B cell (primary cell): ENCODE data around the gene RUFY1. TPM values are rescaled to one million over a fixed set of nuclear protein-coding genes. Genes with fewer than 3 reads are reported as not detected.

Source experiments
- ATAC-seq: fragments of 200-7000 bp; cut with Tn5 transposase; one replicate; pipeline ENCODE4 v1.10.0; 2021; ENCODE audit warnings: low read depth, mild to moderate bottlenecking, moderate number of reproducible peaks, moderate library complexity
- CTCF ChIA-PET: fragments of 350-600 bp; sonication (Branson Sonifier 250); formaldehyde crosslinking; loops from one replicate; lab custom pipeline; 2021; ENCODE audit warnings: antibody characterized with exemption, inconsistent platforms; lab: Charles Lee
- POLR2A ChIA-PET: fragments of 350-600 bp; sonication (Branson Sonifier 250); formaldehyde crosslinking; loops from one replicate; lab custom pipeline; 2021; ENCODE audit warnings: antibody characterized with exemption; lab: Charles Lee
- DNase-seq: peaks from one replicate; pipeline ENCODE4 v3.0.0; 2013
- H2AFZ ChIP-seq: 2 replicates; pipeline ENCODE4 v1.6.1; 2012; ENCODE audit warnings: mild to moderate bottlenecking, low read depth, low read length; ENCODE audit not compliant: insufficient read depth, poor library complexity, severe bottlenecking
- H3K27ac ChIP-seq, 2 donors: 1 replicate in 1 of 2; 2 replicates in 1 of 2; pipeline ENCODE4 v1.5.1; 2012 to 2013; ENCODE audit warnings: low read length in 2 of 2, mild to moderate bottlenecking in 2 of 2, moderate library complexity in 1 of 2
- H3K27me3 ChIP-seq, 4 experiments: fragments of 200-600 bp in 1 of 4; sonication (generic) in 1 of 4; replicated peaks in 1 of 4; 1 replicate in 2 of 4; 2 replicates in 2 of 4; pipeline versions ENCODE4 v1.6.1 to v1.7.0; 2013 to 2016; ENCODE audit warnings: low read length in 3 of 4, mild to moderate bottlenecking in 2 of 4, mixed read lengths in 1 of 4, moderate library complexity in 1 of 4; ENCODE audit not compliant: insufficient read depth in 4 of 4, control insufficient read depth in 3 of 4; ENCODE audit errors: control extremely low read depth in 1 of 4
- H3K36me3 ChIP-seq, 2 experiments: replicated peaks in 1 of 2; 1 replicate in 1 of 2; 2 replicates in 1 of 2; pipeline versions ENCODE4 v1.6.1 to v1.7.1; 2013; ENCODE audit warnings: low read length in 1 of 2; ENCODE audit not compliant: insufficient read depth in 2 of 2, control insufficient read depth in 1 of 2; ENCODE audit errors: control extremely low read depth in 1 of 2, extremely low read depth in 1 of 2
- H3K4me1 ChIP-seq, 2 donors: fragments of 200-600 bp in 1 of 2; sonication (generic) in 1 of 2; 1 replicate in 1 of 2; 2 replicates in 1 of 2; pipeline versions ENCODE4 v1.5.1 to v1.6.1; 2013 to 2017; ENCODE audit warnings: low read length in 2 of 2; ENCODE audit not compliant: control insufficient read depth in 2 of 2, insufficient read depth in 2 of 2
- H3K4me2 ChIP-seq: replicated peaks from 2 replicates; pipeline ENCODE3; 2012; ENCODE audit warnings: mild to moderate bottlenecking, low read depth, low read length; ENCODE audit not compliant: poor library complexity, severe bottlenecking
- H3K4me3 ChIP-seq, 5 experiments: fragments of 200-600 bp in 1 of 5; sonication (generic) in 1 of 5; 1 replicate in 3 of 5; 2 replicates in 2 of 5; pipeline versions ENCODE4 v1.5.1 to v1.7.0; 2011 to 2016; ENCODE audit warnings: low read length in 4 of 5, mild to moderate bottlenecking in 4 of 5, low read depth in 2 of 5, control low read depth in 1 of 5, moderate library complexity in 1 of 5; ENCODE audit not compliant: insufficient read depth in 1 of 5; ENCODE audit errors: control extremely low read depth in 1 of 5, extremely low read depth in 1 of 5
- H3K79me2 ChIP-seq: fragments of 200-600 bp; sonication (generic); one replicate; pipeline ENCODE4 v1.6.0; 2016; ENCODE audit warnings: low read length; ENCODE audit not compliant: control insufficient read depth, insufficient read depth
- H3K9ac ChIP-seq: fragments of 200-600 bp; sonication (generic); 2 replicates; pipeline ENCODE4 v1.6.1; 2017; ENCODE audit warnings: mild to moderate bottlenecking, low read length, moderate library complexity
- H3K9me3 ChIP-seq, 3 donors: one replicate each; pipeline versions ENCODE4 v1.6.1 to v1.7.1; 2013; ENCODE audit warnings: low read length in 2 of 3; ENCODE audit not compliant: control insufficient read depth in 2 of 3, insufficient read depth in 1 of 3; ENCODE audit errors: control extremely low read depth in 1 of 3
- H4K20me1 ChIP-seq: 2 replicates; pipeline ENCODE4 v1.6.0; 2012; ENCODE audit warnings: mild to moderate bottlenecking, low read length; ENCODE audit not compliant: insufficient read depth, control insufficient read depth, poor library complexity, severe bottlenecking
- H3K27ac Mint-ChIP-seq: one replicate; pipeline ENCODE4 v1.8.0; 2021; ENCODE audit warnings: mixed read lengths
- H3K27me3 Mint-ChIP-seq: one replicate; pipeline ENCODE4 v1.8.0; 2021; ENCODE audit warnings: mixed read lengths
- H3K4me1 Mint-ChIP-seq: one replicate; pipeline ENCODE4 v1.8.0; 2021; ENCODE audit warnings: mixed read lengths
- H3K4me3 Mint-ChIP-seq: one replicate; pipeline ENCODE4 v1.8.0; 2021; ENCODE audit warnings: mixed read lengths
- H3K9me3 Mint-ChIP-seq: one replicate; pipeline ENCODE4 v1.8.0; 2022; ENCODE audit warnings: mixed read lengths; ENCODE audit not compliant: insufficient read depth
- CTCF ChIP-seq: fragments of 200-600 bp; IDR thresholded peaks from one replicate; pipeline ENCODE4 v1.8.0; 2022; ENCODE audit warnings: antibody characterized with exemption, mild to moderate bottlenecking
- EZH2 ChIP-seq: IDR thresholded peaks from 2 replicates; pipeline ENCODE4 v1.6.1; 2012; ENCODE audit warnings: borderline replicate concordance, low read depth, mild to moderate bottlenecking, moderate library complexity, low read length; ENCODE audit not compliant: insufficient read depth, poor library complexity, severe bottlenecking
- WGBS: methylation state at CpG from one replicate; pipeline ENCODE4 v1.1.5; 2013; ENCODE audit warnings: missing lambda C conversion rate; ENCODE audit not compliant: insufficient coverage; 5-methylcytosine and 5-hydroxymethylcytosine counted together
- intact Hi-C: fragments of 100-400 bp; cut with micrococcal nuclease; formaldehyde crosslinking; loops from one replicate; pipeline ENCODE4 v1.10.0; 2022
- polyA plus RNA-seq: library from polyadenylated mRNA; depleted of rRNA; stranded (reverse); fragments of >200 nt; gene quantifications from 2 replicates; pipeline ENCODE4 v1.2.3, GENCODE V29; 2012
- total RNA-seq, 2 donors: library from RNA; stranded (reverse); fragments of 120-200 nt in 1 of 2; gene quantifications; 1 replicate in 1 of 2; 2 replicates in 1 of 2; pipeline versions ENCODE4 v1.2.3 to v1.2.4, GENCODE V29; 2013 to 2022

Gene RUFY1
- total and polyA plus RNA-seq, 2 donors (not counting 1 experiment from before 2014, with no cell fraction given), result 38.5 to 99.8 TPM

- Histone ChIP-seq H2AFZ (no peak overlapping the region), H3K36me3 (peaks cover 12 to 66% of the 10 kb centered on the region in 2 experiments), H3K9me3 (peaks cover 0 to 9% (median 0%) of the 10 kb centered on the region in 3 donors), H3K4me3 (peak overlapping the region in 2 of 5 experiments; percentile 73 to 94), H3K79me2 (peaks cover 66% of the 10 kb centered on the region), H3K4me1 (peaks cover 39 to 45% of the 10 kb centered on the region in 2 donors), H4K20me1 (peaks cover 73% of the 10 kb centered on the region), H3K9ac (peak overlapping the region; percentile 36), H3K27me3 (no peaks in the 10 kb centered on the region), H3K27ac (peak overlapping the region; percentile 47 to 88), H3K4me2 (peak overlapping the region; percentile 92)
- whole genome bisulfite sequencing, result 46% methylated on average over 2 of the region's 5 CpGs
- POLR2A ChIA-PET, result interaction anchor here (1.3 kb wide), 1 partner anchor 11 kb away, joined by 5 read pairs; no protein-coding TSS in a partner anchor
- H3K27ac Mint-ChIP-seq, result peak overlapping the region; percentile 91
- DNase-seq (no peak), ATAC-seq (no peak)
- intact Hi-C loops, result loop anchor here (5.0 kb wide), 1 partner anchor 89 kb away; no protein-coding TSS in a partner anchor
- H3K4me1 Mint-ChIP-seq, result peaks cover 59% of the 10 kb centered on the region
- H3K27me3 Mint-ChIP-seq, result no peaks in the 10 kb centered on the region
- H3K9me3 Mint-ChIP-seq, result no peaks in the 10 kb centered on the region
- CTCF ChIA-PET, result interaction anchor here (1.0 to 1.5 kb wide), 2 partner anchors 9 to 39 kb away, joined by 3 read pairs; no protein-coding TSS in a partner anchor
- peak overlapping the region; percentile 98 for H3K4me3 Mint-ChIP-seq
- TF ChIP-seq EZH2 (no peak), CTCF (no peak)
These were observed 70.5 kb downstream of the RUFY1 start for GRCh38 chr5:179620703-179621350.
